ENCODE measurements around the gene CCNG1.
A peak's percentile ranks its signal among the peaks of the same experiment; 100 is the strongest.
"Not testable (repeated sequence)": the region's sequence is repeated elsewhere in the genome, so short reads cannot be mapped to it uniquely, and the experiment has no call there.

The CCNG1 gene

GRCh38 chr5:163445345-163445744 lies 8.0 kb downstream of the CCNG1 start:
- no peak for FAIRE-seq

- FAIRE-seq, result no peak
Measured at GRCh38 chr5:163447191-163447590, 9.8 kb downstream of the CCNG1 start.

DNA sequence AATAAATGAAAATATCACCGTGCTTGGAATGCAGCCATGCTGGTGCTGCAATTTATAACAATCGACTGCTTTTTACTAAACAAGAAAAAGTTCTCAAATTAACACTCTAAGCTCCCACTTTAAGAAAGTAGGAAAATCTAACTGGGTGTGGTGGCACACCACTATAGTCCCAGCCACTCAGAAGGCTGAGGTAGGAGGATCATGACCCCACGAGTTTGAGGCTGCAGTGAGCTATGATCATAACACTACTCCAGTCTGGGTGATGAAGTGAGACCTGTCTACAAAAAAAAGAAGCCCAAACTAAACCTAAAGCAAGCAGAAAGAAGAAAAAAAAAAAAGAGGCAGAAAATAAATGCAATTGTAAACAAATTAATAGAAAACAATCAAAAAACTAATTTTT lies 10.5 kb downstream of the CCNG1 start:
- no peak for FAIRE-seq

DNA sequence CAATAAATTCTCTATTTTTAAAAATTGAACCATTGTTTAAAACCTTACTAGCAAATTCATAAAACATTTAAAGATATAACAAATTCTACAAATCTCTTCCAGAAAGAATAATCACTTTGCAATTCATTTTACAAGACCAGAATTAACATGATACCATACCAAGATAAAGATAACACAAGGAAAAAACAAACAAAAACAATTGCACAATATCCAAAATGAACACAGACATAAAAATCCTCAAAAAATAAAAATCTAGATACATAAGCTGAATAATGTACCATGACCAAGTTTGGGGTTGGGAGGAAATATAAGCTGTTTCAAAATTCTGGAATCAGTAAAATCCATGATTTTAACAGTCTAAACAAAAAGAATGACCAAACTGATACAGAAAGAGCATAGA lies 11.1 kb downstream of the CCNG1 start:
- FAIRE-seq, result no peak

- no peak for FAIRE-seq
Measured at GRCh38 chr5:163451489-163451888, 14.1 kb downstream of the CCNG1 start.

DNA sequence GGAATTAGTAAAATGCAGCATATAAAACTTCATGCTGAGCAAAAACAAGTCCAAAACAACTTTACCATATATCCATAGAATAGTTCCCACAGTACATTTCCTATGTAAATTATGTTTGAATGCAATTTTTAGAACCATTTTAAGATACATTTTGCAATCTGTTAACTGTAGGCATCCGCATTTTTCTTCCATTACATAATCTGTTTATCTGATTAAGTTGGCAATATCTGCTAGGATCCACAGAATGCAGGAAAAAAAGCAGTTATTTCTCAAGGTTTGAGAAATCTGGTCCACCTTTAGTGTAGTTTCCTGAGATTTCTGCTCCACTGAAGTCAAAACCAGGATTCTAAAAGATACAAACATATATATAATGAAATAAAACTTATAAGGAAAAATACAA lies 16.3 kb downstream of the CCNG1 start:
- FAIRE-seq, result no peak

- FAIRE-seq, result not testable (repeated sequence)
Measured at GRCh38 chr5:163455406-163455805, 18.0 kb downstream of the CCNG1 start.

GRCh38 chr5:163456029-163456589 lies 18.7 kb downstream of the CCNG1 start:
- FAIRE-seq, result no peak

GRCh38 chr5:163456840-163457239 lies 19.4 kb downstream of the CCNG1 start:
- no peak for FAIRE-seq

DNA sequence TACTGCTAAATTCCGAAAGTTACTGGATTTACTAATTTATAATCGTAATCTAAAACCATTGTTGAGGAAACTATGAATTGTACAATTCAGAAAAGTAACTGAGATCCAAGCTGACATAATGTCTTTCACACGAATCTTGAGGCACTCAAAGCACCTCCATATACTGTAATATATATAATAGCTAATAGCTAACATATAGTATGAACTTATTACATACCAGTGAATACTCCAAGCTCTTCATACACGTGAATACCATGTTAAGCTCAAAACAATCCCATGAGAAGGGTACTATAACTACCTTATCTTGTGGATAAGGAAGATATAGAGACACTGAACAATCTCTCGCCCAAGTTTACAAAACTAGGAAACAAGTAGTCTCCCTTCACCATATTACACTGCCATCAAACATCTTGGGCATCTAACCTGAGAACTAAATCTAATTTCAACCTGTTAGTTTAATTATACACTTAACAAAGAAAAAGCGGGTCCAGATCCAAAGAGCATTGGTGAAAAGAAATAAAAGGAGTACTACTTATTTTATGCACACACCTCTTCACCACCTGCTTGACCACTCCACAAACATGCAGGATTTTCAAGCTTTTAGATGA lies 21.5 kb downstream of the CCNG1 start:
- no peak for FAIRE-seq

- no peak for FAIRE-seq
Measured at GRCh38 chr5:163459462-163459818, 22.0 kb downstream of the CCNG1 start.

DNA sequence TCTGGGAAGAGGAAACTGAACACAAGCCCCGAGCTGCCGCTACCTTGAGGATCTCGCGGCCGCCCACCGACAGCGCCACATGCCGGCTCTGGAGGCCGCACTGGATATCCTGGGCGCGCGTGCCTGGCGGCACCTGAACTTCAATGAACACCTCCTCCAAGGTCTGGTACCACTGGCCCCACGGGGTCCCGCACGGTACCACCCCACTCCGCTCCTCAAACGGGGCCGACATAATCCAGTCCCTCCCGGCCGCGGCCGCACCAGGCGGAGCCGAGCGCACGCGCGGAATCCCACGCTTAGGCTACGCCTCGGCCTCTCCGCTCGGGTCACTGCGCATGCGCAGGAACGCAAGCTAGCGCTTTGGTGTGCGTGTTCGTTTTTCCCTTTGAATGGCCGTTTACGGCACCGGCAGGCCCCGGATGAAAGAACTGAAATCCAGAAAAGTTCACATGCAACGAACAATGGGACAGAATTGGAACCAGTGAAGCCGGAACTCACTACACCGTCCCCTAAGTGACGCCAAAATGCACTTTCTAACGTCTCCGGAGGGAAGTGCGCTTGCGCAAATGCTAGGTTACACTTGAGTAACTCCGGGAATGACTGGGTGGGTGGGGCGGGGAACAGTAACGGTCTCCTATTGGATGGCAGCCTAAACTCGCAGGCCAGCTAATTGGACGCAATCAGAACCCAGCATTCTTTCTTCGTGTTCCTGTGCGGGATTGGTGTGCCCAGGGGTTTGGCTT lies 22.6 kb downstream of the CCNG1 start, which contains the start of gene NUDCD2:
Gene NUDCD2, minus strand, starts transcription at position 284 of the 743 bp plus-strand sequence. Its CDS starts 52 bp downstream, at position 232.
- FAIRE-seq, result no peak

DNA sequence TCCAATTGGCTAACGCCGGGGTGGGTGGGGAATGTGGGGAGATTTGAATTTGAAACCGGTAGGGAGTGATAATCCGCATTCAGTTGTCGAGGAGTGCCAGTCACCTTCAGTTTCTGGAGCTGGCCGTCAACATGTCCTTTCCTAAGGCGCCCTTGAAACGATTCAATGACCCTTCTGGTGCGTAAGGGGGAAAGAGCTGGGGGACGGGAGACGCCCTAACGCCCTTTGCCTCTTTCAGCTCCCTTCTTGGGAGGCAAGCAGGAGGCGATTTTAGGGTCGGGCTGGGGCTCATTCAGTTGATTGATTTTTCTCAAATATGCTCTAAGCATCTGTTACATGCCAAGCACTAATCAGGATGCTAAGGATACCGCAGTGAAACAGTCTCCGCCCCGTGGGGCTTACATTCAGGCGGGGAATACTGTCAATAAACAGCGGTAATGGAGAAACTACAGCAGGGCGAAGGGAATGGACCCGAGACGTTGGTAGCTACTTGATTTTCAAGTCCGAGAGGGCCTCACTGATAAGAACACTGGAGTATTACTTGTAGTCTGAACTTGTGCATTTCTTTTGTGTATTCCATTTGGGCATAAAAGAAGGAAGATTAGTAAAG lies 23.3 kb downstream of the CCNG1 start, which contains the start of gene HMMR:
Gene HMMR, plus strand, starts transcription at position 71 of the 610 bp plus-strand sequence. Its CDS starts 61 bp downstream, at position 132.
- FAIRE-seq, result no peak

- no peak for FAIRE-seq
Measured at GRCh38 chr5:163463063-163463435, 25.7 kb downstream of the CCNG1 start.

- no peak for FAIRE-seq
Measured at GRCh38 chr5:163467682-163468081, 30.3 kb downstream of the CCNG1 start.

DNA sequence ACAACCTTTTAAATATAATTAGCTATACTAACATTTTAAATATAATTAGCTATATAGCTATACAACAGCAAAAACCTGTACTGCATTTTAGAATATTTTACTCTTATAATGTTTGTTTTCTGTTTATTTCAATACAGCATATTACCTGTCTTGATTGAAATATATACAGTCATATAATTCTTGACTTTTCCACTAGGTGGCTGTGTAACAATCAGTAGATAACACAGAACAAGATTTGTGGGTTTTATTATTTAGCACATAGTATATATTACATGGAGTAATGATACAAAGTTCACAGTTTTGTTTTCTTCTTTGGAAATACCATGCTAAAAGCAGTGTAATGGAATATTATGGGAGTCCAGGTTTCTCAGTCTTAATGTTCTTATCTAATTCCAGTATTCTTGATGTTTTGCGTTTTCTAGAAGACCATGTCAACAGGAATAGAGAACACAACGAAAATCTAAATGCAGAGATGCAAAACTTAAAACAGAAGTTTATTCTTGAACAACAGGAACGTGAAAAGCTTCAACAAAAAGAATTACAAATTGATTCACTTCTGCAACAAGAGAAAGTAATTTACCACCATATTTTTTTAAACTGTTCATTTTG lies 36.3 kb downstream of the CCNG1 start:
- peak; percentile 17 for FAIRE-seq

DNA sequence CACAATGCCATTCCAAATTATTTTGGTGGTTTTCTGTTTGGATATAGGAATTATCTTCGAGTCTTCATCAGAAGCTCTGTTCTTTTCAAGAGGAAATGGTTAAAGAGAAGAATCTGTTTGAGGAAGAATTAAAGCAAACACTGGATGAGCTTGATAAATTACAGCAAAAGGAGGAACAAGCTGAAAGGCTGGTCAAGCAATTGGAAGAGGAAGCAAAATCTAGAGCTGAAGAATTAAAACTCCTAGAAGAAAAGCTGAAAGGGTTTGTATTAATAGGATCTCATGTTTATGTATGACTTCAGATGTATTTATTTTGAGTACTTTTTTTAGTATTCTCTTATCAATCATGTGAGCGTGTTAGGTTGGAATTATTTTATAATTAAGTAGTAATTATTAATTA lies 38.0 kb downstream of the CCNG1 start:
- no peak for FAIRE-seq

DNA sequence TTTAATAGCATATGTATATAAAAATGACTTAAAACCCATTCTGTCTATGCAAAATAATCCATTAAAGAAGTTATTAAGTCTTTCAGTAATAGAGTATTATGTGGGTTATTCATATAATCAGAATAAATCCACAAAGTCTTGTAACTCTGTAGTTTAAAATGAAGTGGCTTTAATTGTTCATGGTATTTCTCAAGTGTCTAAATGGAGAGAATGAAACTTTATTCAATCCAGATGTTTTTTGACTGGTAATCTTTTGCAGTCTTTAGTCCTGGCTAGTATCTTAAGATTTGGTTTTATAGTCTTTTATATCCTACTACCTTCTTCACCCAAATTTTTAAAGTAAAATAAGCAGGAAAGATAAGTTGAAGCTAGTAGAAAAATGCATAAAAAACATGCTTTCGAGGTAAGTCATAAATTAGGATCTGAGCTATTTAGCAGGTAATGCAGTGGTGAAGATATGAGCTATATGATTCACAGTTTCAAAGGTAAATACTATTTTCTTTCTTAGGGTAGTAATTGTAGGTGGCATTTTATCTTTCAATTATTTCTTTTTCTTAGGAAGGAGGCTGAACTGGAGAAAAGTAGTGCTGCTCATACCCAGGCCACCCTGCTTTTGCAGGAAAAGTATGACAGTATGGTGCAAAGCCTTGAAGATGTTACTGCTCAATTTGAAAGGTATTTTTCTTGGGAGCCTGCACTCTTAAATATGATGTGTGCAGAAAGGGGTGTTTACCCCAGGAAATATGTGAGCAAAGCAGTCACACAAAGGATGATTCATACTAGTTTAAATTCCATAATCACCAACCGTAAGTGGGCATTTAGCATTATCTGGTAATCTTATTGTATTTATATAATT lies 41.0 kb downstream of the CCNG1 start:
- no peak for FAIRE-seq

- FAIRE-seq, result no peak
Measured at GRCh38 chr5:163478982-163479271, 41.5 kb downstream of the CCNG1 start.

DNA sequence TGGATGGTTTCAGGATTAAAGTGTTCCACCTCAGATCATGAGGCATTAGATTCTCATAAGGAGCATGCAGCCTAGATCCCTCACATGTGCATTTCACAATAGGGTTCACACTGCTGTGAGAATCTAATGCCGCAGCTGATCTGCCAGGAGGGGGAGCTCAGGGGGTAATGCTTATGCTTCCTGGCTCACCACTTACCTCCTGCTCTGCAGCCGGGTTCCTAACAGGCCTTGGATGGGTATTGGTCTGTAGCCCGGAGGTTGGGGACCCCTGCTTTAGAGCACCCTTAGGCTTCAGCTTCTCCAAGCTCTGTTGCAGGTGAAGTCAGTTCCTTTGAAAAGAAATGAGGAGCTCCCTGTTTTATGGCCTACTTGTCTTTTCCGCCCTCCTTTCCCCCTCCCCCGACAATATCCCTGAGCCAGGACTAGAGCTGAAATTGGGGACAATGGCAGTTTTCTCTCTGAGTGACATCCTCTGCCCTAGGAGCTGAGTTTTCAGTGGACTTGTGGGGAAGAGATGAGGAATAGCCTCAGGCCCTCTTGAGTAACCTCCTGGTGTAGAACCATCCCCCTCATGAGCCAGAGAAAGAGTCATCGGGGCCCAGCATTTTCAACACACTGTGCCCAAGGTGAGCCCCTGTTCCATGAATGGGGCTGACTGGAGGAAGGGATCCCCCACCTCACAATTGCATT lies 51.8 kb downstream of the CCNG1 start:
- no peak for FAIRE-seq

DNA sequence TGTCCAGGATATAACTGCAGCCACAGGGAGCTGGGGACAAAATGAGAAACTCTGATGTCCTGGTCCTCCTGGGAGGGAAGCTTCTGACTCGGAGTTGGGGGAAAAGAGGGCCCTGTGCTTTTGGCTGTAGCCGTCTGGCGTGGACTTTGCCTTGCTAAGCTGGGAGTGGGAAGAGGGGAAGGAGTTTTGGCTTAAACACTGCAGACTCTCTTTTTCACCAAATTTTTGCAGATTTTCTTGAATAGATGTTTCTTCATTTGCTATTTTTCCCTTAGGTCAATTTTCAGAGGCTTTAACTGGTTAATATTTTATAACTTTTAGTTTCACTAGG lies 52.3 kb downstream of the CCNG1 start:
- FAIRE-seq, result no peak
